A673 (cell line): ENCODE data around the gene RBM8A. TPM values are rescaled to one million over a fixed set of nuclear protein-coding genes. Genes with fewer than 3 reads are reported as not detected.

Experiments
- BruUV-seq: library from RNA; stranded (reverse); fragments of 400-500 nt; replicated peaks from 2 replicates; lab custom pipeline; 2021; lab: Mats Ljungman, UMichigan
- CTCF ChIA-PET: fragments of 300-600 bp; sonication (Branson Sonifier 250); formaldehyde crosslinking; loops from one replicate; lab custom pipeline; 2022; ENCODE audit warnings: antibody characterized with exemption; lab: Charles Lee
- POLR2A ChIA-PET: fragments of 300-600 bp; sonication (Branson Sonifier 250); formaldehyde crosslinking; loops from one replicate; lab custom pipeline; 2022; ENCODE audit warnings: antibody characterized with exemption; ENCODE audit not compliant: low non-redundant PET; lab: Charles Lee
- DNase-seq: peaks from one replicate; pipeline ENCODE4 v3.0.0-alpha.2; 2015; ENCODE audit warnings: low spot score
- H3K27ac ChIP-seq: fragments of 200-600 bp; sonication (generic); 2 replicates; pipeline ENCODE4 v1.5.1; 2016; ENCODE audit warnings: mixed run types, low read depth, mild to moderate bottlenecking, mixed read lengths, antibody characterized with exemption, low read length; ENCODE audit not compliant: poor library complexity, severe bottlenecking
- H3K27me3 ChIP-seq: fragments of 200-600 bp; sonication (generic); replicated peaks from 2 replicates; pipeline ENCODE4 v1.6.1; 2017; ENCODE audit warnings: mixed run types, low read depth, mild to moderate bottlenecking, mixed read lengths, antibody characterized with exemption, low read length; ENCODE audit not compliant: insufficient read depth, poor library complexity
- H3K36me3 ChIP-seq: fragments of 200-600 bp; sonication (generic); 2 replicates; pipeline ENCODE4 v1.6.1; 2016; ENCODE audit warnings: mixed run types, mild to moderate bottlenecking, mixed read lengths, antibody characterized with exemption, low read length; ENCODE audit not compliant: insufficient read depth, poor library complexity, severe bottlenecking
- H3K4me1 ChIP-seq: fragments of 200-600 bp; sonication (generic); 2 replicates; pipeline ENCODE4 v1.6.1; 2017; ENCODE audit warnings: mixed run types, mild to moderate bottlenecking, mixed read lengths, antibody characterized with exemption, low read length; ENCODE audit not compliant: insufficient read depth, poor library complexity, severe bottlenecking
- H3K4me3 ChIP-seq: fragments of 200-600 bp; sonication (generic); 2 replicates; pipeline ENCODE4 v1.5.1; 2016; ENCODE audit warnings: low read depth, mixed run types, mild to moderate bottlenecking, mixed read lengths, low read length; ENCODE audit not compliant: poor library complexity, severe bottlenecking
- H3K9me3 ChIP-seq: fragments of 200-600 bp; sonication (generic); 2 replicates; pipeline ENCODE4 v1.6.1; 2016; ENCODE audit warnings: mixed run types, low read depth, mild to moderate bottlenecking, mixed read lengths, antibody characterized with exemption, low read length; ENCODE audit not compliant: poor library complexity, severe bottlenecking
- EZH2 ChIP-seq: fragments of 200-600 bp; sonication (generic); IDR thresholded peaks from 2 replicates; pipeline ENCODE4 v1.6.1; 2017; ENCODE audit warnings: borderline replicate concordance, low read depth, mild to moderate bottlenecking, mixed read lengths, antibody characterized with exemption, low read length; ENCODE audit not compliant: poor library complexity, severe bottlenecking
- intact Hi-C: fragments of 100-400 bp; cut with micrococcal nuclease; formaldehyde crosslinking; loops from one replicate; pipeline ENCODE4 v1.10.0; 2022; ENCODE audit not compliant: unreplicated experiment
- total RNA-seq: library from RNA; stranded (reverse); gene quantifications from 2 replicates; pipeline ENCODE4 v1.2.3, GENCODE V29; 2021
- TF ChIP-seq, protein P1 (sequence below): fragments of 300-800, 200-600 bp; sonication (generic); conservative IDR thresholded peaks from 2 replicates; pipeline ENCODE4 v1.5.1; 2017; ENCODE audit warnings: low read depth, mild to moderate bottlenecking, antibody characterized with exemption, low read length, moderate library complexity, mixed read lengths

RBM8A gene
- total RNA-seq, 1 experiment from 2014 or later = 276 TPM

- peaks cover 18% of the 10 kb centered on the region for H3K36me3 ChIP-seq
- intact Hi-C loops = no loop called here
Observed at GRCh38 chr1:145942871-145943270, 15.6 kb upstream of the RBM8A start.

DNA sequence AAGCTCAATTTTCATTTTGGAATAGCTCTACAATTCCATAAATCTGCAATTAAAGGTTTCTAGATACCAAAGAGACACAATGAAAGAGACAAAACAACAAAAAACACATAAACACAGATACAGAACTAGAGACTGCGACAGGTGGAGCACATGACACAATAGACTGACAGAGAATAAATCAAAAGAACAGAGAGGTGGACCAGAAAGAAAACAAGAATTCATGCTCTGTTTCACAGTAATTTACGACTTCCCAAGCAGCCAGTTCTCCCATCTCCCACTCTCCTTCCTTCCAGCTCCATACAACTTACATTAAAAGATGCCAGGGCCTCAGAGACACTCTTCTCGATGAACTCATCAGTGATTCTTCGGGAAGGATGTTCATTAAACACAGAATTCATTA lies 15.1 kb upstream of the RBM8A start:
- POLR2A ChIA-PET = no interaction called here
- no peak for TF ChIP-seq EZH2
- CTCF ChIA-PET = no interaction called here
- intact Hi-C loops = no loop called here
- BruUV-seq = no TSS peak
- H3K27ac ChIP-seq = no peak overlapping the region
- H3K9me3 ChIP-seq = no peaks in the 10 kb centered on the region
- no peaks in the 10 kb centered on the region for H3K27me3 ChIP-seq
- H3K4me1 ChIP-seq = no peaks in the 10 kb centered on the region
- H3K4me3 ChIP-seq = no peak overlapping the region
- H3K36me3 ChIP-seq = peaks cover 14% of the 10 kb centered on the region
- DNase-seq = no peak

More at GRCh38 chr1:145942871-145943270, 15.6 kb upstream of the RBM8A start:
- H3K27me3 ChIP-seq = no peaks in the 10 kb centered on the region
- POLR2A ChIA-PET = no interaction called here
- TF ChIP-seq EZH2 = no peak
- TF ChIP-seq, protein P1, sequence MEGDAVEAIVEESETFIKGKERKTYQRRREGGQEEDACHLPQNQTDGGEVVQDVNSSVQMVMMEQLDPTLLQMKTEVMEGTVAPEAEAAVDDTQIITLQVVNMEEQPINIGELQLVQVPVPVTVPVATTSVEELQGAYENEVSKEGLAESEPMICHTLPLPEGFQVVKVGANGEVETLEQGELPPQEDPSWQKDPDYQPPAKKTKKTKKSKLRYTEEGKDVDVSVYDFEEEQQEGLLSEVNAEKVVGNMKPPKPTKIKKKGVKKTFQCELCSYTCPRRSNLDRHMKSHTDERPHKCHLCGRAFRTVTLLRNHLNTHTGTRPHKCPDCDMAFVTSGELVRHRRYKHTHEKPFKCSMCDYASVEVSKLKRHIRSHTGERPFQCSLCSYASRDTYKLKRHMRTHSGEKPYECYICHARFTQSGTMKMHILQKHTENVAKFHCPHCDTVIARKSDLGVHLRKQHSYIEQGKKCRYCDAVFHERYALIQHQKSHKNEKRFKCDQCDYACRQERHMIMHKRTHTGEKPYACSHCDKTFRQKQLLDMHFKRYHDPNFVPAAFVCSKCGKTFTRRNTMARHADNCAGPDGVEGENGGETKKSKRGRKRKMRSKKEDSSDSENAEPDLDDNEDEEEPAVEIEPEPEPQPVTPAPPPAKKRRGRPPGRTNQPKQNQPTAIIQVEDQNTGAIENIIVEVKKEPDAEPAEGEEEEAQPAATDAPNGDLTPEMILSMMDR = no peak
- no peak overlapping the region for H3K4me3 ChIP-seq
- DNase-seq = no peak
- CTCF ChIA-PET = no interaction called here
- H3K27ac ChIP-seq = no peak overlapping the region
- no peaks in the 10 kb centered on the region for H3K4me1 ChIP-seq
- H3K9me3 ChIP-seq = no peaks in the 10 kb centered on the region
- BruUV-seq = no TSS peak

GRCh38 chr1:145937436-145937835 lies 10.2 kb upstream of the RBM8A start:
- BruUV-seq = no TSS peak
- TF ChIP-seq, protein P1 = no peak
- TF ChIP-seq EZH2 = no peak
- no peaks in the 10 kb centered on the region for H3K27me3 ChIP-seq
- DNase-seq = no peak
- H3K4me1 ChIP-seq = no peaks in the 10 kb centered on the region
- no peak overlapping the region for H3K27ac ChIP-seq
- no peak overlapping the region for H3K4me3 ChIP-seq
- ChIA-PET POLR2A (no interaction called here), CTCF (no interaction called here)
- H3K9me3 ChIP-seq = no peaks in the 10 kb centered on the region
- intact Hi-C loops = no loop called here
- peaks cover 32% of the 10 kb centered on the region for H3K36me3 ChIP-seq

DNA sequence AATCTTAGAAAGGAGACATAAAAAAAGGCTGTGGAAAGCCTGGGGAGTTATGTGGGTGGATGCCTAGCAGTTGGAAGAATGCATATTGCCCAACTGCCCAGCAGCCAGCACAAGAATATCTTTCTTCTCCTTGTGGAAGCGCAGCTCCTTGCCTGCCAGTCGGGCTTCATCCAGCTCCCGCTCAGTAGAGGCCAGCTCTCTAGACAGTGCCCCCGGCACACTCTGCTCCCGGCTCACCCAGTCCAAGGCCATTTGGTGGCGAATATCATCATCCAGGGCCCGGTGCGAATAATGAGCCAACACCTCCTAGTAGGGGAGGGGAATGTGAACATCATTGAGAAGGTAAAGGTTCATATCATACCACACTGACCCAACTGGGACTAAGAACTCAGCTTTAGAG lies 9.0 kb upstream of the RBM8A start:
- no peak for TF ChIP-seq EZH2
- TF ChIP-seq, protein P1 = no peak
- Histone ChIP-seq H3K4me1 (no peaks in the 10 kb centered on the region), H3K9me3 (no peaks in the 10 kb centered on the region), H3K27me3 (no peaks in the 10 kb centered on the region), H3K27ac (no peak overlapping the region), H3K4me3 (no peak overlapping the region), H3K36me3 (peaks cover 27% of the 10 kb centered on the region)
- no TSS peak for BruUV-seq
- intact Hi-C loops = no loop called here
- no peak for DNase-seq
- ChIA-PET POLR2A (no interaction called here), CTCF (no interaction called here)
